K562 (cell line): Measurements from ENCODE around the gene GNG7. TPM values are rescaled to one million over a fixed set of nuclear protein-coding genes. Genes with fewer than 3 reads are reported as not detected.

Source experiments
- ATAC-seq: fragments of 200-7000 bp; cut with Tn5 transposase; 3 replicates; pipeline ENCODE4 v1.9.1; 2020; ENCODE audit warnings: moderate library complexity
- BruUV-seq: library from RNA; stranded (reverse); fragments of 400-500 nt; replicated peaks from 2 replicates; lab custom pipeline; 2021; lab: Mats Ljungman, UMichigan
- CTCF ChIA-PET: fragments of 300-600 bp; formaldehyde crosslinking; extraction: SDS; loops from one replicate; lab custom pipeline; 2021; ENCODE audit warnings: low intra/inter-chr PET ratio; lab: Yijun Ruan, JAX
- POLR2A ChIA-PET: fragments of 300-600, 350-650 bp; sonication (Branson Sonifier 250); formaldehyde crosslinking; extraction: SDS; loops from one replicate; lab custom pipeline; 2021; ENCODE audit warnings: antibody characterized with exemption, inconsistent platforms; lab: Yijun Ruan, JAX
- DNase-seq, 4 experiments: peaks; one replicate each; pipeline versions ENCODE4 v3.0.0 to v3.0.0-alpha.2; 2011 to 2018; ENCODE audit warnings: low spot score in 3 of 4, mixed read lengths in 3 of 4; ENCODE audit errors: extremely low read depth in 1 of 4
- FAIRE-seq: peaks from 2 replicates; lab custom pipeline; 2011; peaks lifted over from hg19 to GRCh38; lab: Jason Lieb, UNC
- H2AFZ ChIP-seq: 2 replicates; pipeline ENCODE4 v1.6.0; 2011; ENCODE audit warnings: low read depth, low read length, control low read depth, inconsistent platforms
- H3K27ac ChIP-seq: fragments of 200-600 bp; 3 replicates; pipeline ENCODE4 v1.8.0; 2011; ENCODE audit warnings: low read depth, mild to moderate bottlenecking, control low read depth, inconsistent platforms, low read length, moderate library complexity, mixed read lengths; ENCODE audit errors: extremely low read depth
- H3K27me3 ChIP-seq, 2 experiments: fragments of 300-600 bp in 1 of 2; 2 replicates in 1 of 2; 3 replicates in 1 of 2; pipeline versions ENCODE4 v1.6.0 to v1.8.0; 2011; ENCODE audit warnings: inconsistent platforms in 2 of 2, low read length in 2 of 2, mild to moderate bottlenecking in 1 of 2, mixed read lengths in 1 of 2, moderate library complexity in 1 of 2; ENCODE audit not compliant: control insufficient read depth in 2 of 2, insufficient read depth in 2 of 2
- H3K36me3 ChIP-seq: fragments of 300-600 bp; 3 replicates; pipeline ENCODE4 v1.8.0; 2011; ENCODE audit warnings: mild to moderate bottlenecking, low read length, inconsistent platforms; ENCODE audit not compliant: control insufficient read depth, insufficient read depth
- H3K4me1 ChIP-seq, 2 experiments: fragments of 200-600 bp in 1 of 2; replicated peaks in 1 of 2; 2 replicates in 1 of 2; 3 replicates in 1 of 2; pipeline versions ENCODE4 v1.5.1 to v1.8.0; 2011; ENCODE audit warnings: inconsistent platforms in 2 of 2, low read length in 2 of 2, mild to moderate bottlenecking in 1 of 2, mixed read lengths in 1 of 2, moderate library complexity in 1 of 2; ENCODE audit not compliant: control insufficient read depth in 2 of 2, insufficient read depth in 2 of 2
- H3K4me2 ChIP-seq: 2 replicates; pipeline ENCODE4 v1.6.1; 2011; ENCODE audit warnings: low read length, control low read depth, inconsistent platforms, mixed read lengths; ENCODE audit not compliant: insufficient read depth
- H3K4me3 ChIP-seq: fragments of 200-600 bp; sonication (generic), shearing (Covaris generic); 2 replicates; pipeline ENCODE4 v1.5.1; 2016; ENCODE audit warnings: control low read depth, inconsistent platforms
- H3K79me2 ChIP-seq: fragments of 200-600 bp; 3 replicates; pipeline ENCODE4 v1.8.0; 2011; ENCODE audit warnings: low read length, inconsistent platforms; ENCODE audit not compliant: control insufficient read depth, insufficient read depth
- H3K9ac ChIP-seq, 2 experiments: 2 replicates each; pipeline versions ENCODE4 v1.6.0 to v1.6.1; 2011; ENCODE audit warnings: low read depth in 2 of 2, low read length in 2 of 2, control low read depth in 1 of 2, inconsistent platforms in 1 of 2, mild to moderate bottlenecking in 1 of 2, mixed read lengths in 1 of 2; ENCODE audit not compliant: insufficient read depth in 1 of 2
- H3K9me1 ChIP-seq: one replicate; pipeline ENCODE4 v1.6.0; 2011; ENCODE audit warnings: inconsistent platforms, mild to moderate bottlenecking, low read length, moderate library complexity; ENCODE audit not compliant: control insufficient read depth, insufficient read depth
- H3K9me3 ChIP-seq: replicated peaks from 2 replicates; pipeline ENCODE4 v1.5.1; 2011; ENCODE audit warnings: low read depth, low read length, inconsistent platforms; ENCODE audit not compliant: control insufficient read depth, insufficient read depth
- H4K20me1 ChIP-seq: replicated peaks from 2 replicates; pipeline ENCODE4 v1.6.1; 2011; ENCODE audit warnings: low read length, inconsistent platforms, mixed read lengths; ENCODE audit not compliant: control insufficient read depth, insufficient read depth
- ERF ChIP-seq: fragments of 450-650 bp; formaldehyde crosslinking; IDR thresholded peaks from 2 replicates; pipeline ENCODE4 v1.4.0; 2020; ENCODE audit warnings: mild to moderate bottlenecking, mixed read lengths
- KDM5B ChIP-seq: fragments of 200-600 bp; sonication (generic); IDR thresholded peaks from 2 replicates; pipeline ENCODE4 v1.6.1; 2012; ENCODE audit warnings: low read depth, mild to moderate bottlenecking, moderate library complexity, low read length, control low read depth, inconsistent platforms; ENCODE audit not compliant: insufficient replicate concordance
- STAT6 ChIP-seq: sonication (generic); formaldehyde crosslinking; IDR thresholded peaks from 2 replicates; pipeline ENCODE4 v1.8.1; 2023; ENCODE audit warnings: mild to moderate bottlenecking, missing genetic modification reagents
- ZNF384 ChIP-seq: IDR thresholded peaks from 2 replicates; pipeline ENCODE4 v1.6.1; 2012; ENCODE audit warnings: low read depth, low read length, improper control_type of control experiment
- WGBS: fragments of 100-300 bp; shearing (Covaris generic); methylation state at CpG from one replicate; pipeline ENCODE4 v1.1.6; 2016; ENCODE audit warnings: low coverage, mixed read lengths; ENCODE audit not compliant: insufficient coverage; ENCODE audit errors: missing lambda C conversion rate; 5-methylcytosine and 5-hydroxymethylcytosine counted together
- in situ Hi-C: fragments of 300-500 bp; cut with MboI; formaldehyde crosslinking; loops from 4 replicates; pipeline ENCODE4 v1.15.0; 2018; ENCODE audit warnings: inconsistent platforms, mixed read lengths
- intact Hi-C: fragments of 100-400 bp; cut with micrococcal nuclease; formaldehyde crosslinking; loops from 2 replicates; pipeline ENCODE4 v1.14.2; 2022
- polyA plus RNA-seq, 8 experiments: library from polyadenylated mRNA; depleted of rRNA in 4 of 8; stranded (reverse) in 5 of 8; unstranded in 3 of 8; fragments of >200 nt; fragmentation: Nextera tagmentation in 2 of 8; fragmentation: Illumina TruSeq in 1 of 8; extraction: Ambion mirVana in 2 of 8; extraction: Trizol in 1 of 8; gene quantifications; 2 replicates each; pipeline versions ENCODE4 v1.2.1 to v1.2.3, GENCODE V29; 2011 to 2014; ENCODE audit warnings: inconsistent platforms in 1 of 8, missing spikeins in 1 of 8
- total RNA-seq, 7 experiments: library from RNA; depleted of rRNA in 6 of 7; stranded (reverse); fragments of >200 nt in 6 of 7; fragmentation: Illumina TruSeq in 2 of 7; extraction: Trizol in 2 of 7; gene quantifications; 2 replicates each; pipeline versions ENCODE4 v1.2.1 to v1.2.3, GENCODE V29; 2011 to 2021; ENCODE audit warnings: low replicate concordance in 1 of 7

The GNG7 gene
- total and polyA plus RNA-seq, 9 of the 15 experiments (the other 6 are each of a cell fraction or from before 2014, with no cell fraction given): 0.01 to 0.20 (median 0.06) TPM; not detected in 1

DNA sequence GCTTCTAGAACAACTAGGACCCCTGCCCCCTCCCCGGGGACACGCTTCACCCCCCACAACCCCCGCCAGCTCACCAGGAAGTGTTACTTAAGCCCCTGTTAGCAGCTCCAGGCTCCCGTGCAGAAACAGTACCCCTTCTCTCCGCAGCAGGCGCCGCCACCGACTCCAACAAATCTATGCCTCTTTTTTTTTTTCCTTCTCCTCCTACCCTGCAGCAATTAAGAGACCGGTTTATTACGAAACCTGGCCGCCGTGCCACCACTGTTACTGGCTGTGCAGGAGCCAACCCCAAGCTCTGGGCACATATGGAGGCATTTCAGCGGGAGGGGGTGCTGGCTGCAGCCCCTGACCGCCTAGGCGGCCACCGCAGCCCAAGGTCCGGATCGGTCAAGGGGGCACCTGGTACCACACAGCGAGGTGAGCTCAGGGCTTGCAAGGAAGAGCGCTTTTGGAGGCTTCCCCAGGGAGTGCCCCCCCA is 224.2 kb downstream of the GNG7 start:
- H3K27ac ChIP-seq: no peak overlapping the region
- no peaks in the 10 kb centered on the region for H3K9me1 ChIP-seq
- intact Hi-C loops (no loop called here), in situ Hi-C loops (no loop called here)
- no peaks in the 10 kb centered on the region for H3K9me3 ChIP-seq
- DNase-seq (no peak), FAIRE-seq (no peak), ATAC-seq (no peak)
- no TSS peak for BruUV-seq
- H3K4me2 ChIP-seq: no peak overlapping the region
- ChIA-PET POLR2A (interaction anchor here (0.7 to 3.5 kb wide), 3 partner anchors 45 to 100 kb away, joined by 3 to 26 read pairs (median 3); no protein-coding TSS in a partner anchor), CTCF (no interaction called here)
- H2AFZ ChIP-seq: no peak overlapping the region
- TF ChIP-seq KDM5B (peak; percentile 19), STAT6 (CRISPR knock-in tag) (no peak), ERF (CRISPR knock-in tag) (no peak), ZNF384 (0 out of 2 replicates have a peak, but pooled peaks have one; percentile 17)
- H3K36me3 ChIP-seq: no peaks in the 10 kb centered on the region
- WGBS: 62% methylated on average over 17 of the region's 20 CpGs
- H3K4me3 ChIP-seq: no peak overlapping the region
- 0 out of 2 replicates have a peak, but pooled peaks cover 5% of the 10 kb centered on the region for H4K20me1 ChIP-seq
- H3K4me1 ChIP-seq: peaks cover 2 to 46% of the 10 kb centered on the region in 2 experiments; a peak in 4 of 5 replicates
- H3K27me3 ChIP-seq: peaks cover 6 to 16% of the 10 kb centered on the region in 2 experiments; a peak in 3 of 5 replicates
- H3K79me2 ChIP-seq: no peaks in the 10 kb centered on the region
- H3K9ac ChIP-seq: no peak overlapping the region
